Vagina (tissue), 2 donors: ENCODE data around the gene ZNF469.

Source experiments
- POLR2A ChIP-seq, 2 donors: fragments of 450-650 bp; IDR thresholded peaks; one replicate each; pipeline ENCODE4 v1.6.1; 2017; ENCODE audit warnings: antibody characterized with exemption in 2 of 2, mild to moderate bottlenecking in 2 of 2, moderate library complexity in 2 of 2
- POLR2AphosphoS5 ChIP-seq, 2 donors: sonication (generic); formaldehyde crosslinking; IDR thresholded peaks; one replicate each; pipeline ENCODE4 v1.9.0; 2017; ENCODE audit warnings: antibody characterized with exemption in 2 of 2, mild to moderate bottlenecking in 2 of 2, low read depth in 1 of 2; ENCODE audit not compliant: insufficient read depth in 1 of 2

DNA sequence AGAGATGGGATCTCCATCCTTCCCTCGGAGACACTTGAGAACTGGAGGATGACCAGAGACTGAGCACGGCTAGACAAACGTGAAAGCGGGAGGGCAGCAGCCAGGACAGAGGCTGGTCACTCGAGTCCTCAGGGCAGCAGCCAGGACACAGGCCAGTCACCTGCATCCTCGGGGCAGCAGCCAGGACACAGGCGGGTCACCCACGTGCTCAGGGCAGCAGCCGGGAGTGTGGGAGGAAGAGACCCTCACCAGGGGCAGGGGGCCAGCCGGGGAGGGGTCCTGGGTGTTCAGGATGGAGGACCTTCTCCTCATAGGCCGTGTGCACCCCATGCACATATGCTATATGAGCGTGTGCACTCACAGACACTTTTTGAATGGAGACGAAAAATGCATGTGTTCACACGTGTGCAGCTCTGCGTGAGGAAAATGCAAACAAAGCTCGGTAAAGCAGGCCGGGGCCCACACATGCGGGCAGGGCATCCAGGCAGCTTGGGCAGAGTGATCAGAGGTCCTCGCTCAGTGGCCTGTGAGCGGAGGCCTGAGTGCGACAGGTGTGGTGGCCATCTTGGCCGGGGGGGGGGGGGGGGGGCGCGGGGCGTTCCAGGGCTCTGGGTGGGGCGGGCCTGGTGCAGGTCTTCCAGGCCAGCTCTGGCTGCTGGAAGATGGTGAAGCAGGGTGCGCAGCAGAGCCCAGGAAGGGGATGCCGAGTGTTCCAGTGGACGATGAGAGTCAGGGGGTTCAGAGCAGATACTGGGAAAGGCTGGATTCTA, 26.7 kb downstream of the ZNF469 start:
- TF ChIP-seq POLR2A (IDR thresholded peaks at IDR 0.05), result no peak
- TF ChIP-seq POLR2AphosphoS5 (IDR thresholded peaks at IDR 0.05; ENCODE audit: insufficient read depth in 1 of 2, low read depth in 1 of 2), result no peak
